Cardiac fibroblast (primary cell): ENCODE data around the gene VPS29.

Source experiments
- DNase-seq, 2 donors: peaks; one replicate each; pipeline versions ENCODE4 v3.0.0 to v3.0.0-alpha.2; 2010; ENCODE audit warnings: low read depth in 2 of 2
- H3K4me3 ChIP-seq, 2 donors: replicated peaks in 1 of 2; 1 replicate in 1 of 2; 2 replicates in 1 of 2; pipeline ENCODE4 v1.5.1; 2011; ENCODE audit warnings: low read depth in 2 of 2, low read length in 2 of 2, mild to moderate bottlenecking in 2 of 2, moderate library complexity in 1 of 2
- TF ChIP-seq, protein P1 (sequence below): IDR thresholded peaks from one replicate; pipeline ENCODE4 v1.5.1; 2011; ENCODE audit warnings: low read depth, mild to moderate bottlenecking, low read length, inconsistent platforms

VPS29 gene

DNA sequence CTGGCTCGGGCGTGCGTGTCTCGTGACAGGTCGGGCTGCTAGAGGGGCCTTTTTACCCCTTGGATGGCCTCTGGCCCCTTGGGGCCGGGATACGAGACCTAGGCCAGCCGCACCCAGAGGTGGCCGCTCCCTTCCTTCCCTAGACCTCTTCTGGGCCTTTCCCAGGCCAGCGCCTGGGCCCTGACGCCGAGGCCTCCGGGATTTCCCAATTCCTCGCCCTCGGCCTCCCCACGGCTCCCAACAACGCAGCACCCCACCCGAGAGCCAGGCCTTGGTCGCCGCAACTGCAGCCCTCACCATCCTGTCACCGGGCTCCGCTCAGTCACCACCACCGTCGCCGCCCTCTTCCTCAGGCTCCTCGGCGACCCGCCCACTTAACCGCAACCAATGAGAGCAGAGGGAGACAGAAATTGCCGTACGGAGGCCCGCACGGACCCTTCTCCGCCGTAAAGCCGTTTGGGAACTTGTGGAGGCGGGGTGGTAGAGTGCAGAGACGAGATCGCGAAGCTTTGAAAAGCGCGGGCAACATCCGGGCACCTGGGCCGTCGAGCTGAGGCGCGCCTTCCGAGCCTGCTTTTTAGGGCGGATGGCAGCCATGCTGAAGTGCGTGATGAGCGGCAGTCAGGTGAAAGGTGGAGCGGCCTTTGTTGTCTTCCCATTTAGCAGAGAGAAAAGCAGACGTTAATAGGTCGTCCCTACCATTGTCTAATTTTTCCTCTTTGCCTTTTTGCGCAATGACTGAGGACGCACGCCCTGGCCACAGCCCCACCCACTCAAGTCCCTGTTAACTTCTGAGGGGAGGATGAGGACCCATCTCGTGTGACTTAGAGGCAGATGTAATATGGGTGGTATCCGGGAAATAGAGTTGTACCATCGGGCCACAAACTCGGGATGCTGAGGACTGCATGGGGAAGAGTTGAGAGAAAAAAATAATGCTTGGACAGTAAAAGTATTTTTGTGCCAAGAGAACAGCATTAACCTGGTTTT is at the start of gene VPS29, which contains the start of gene RAD9B:
VPS29 (minus strand) TSS at position 360 of the 987 bp plus-strand sequence; CDS start at position 300, 60 bp downstream.
RAD9B (plus strand) TSS at position 580 of the 987 bp plus-strand sequence; CDS start at position 587, 7 bp downstream.
- peak; percentile 98 to 99 for DNase-seq
- H3K4me3 ChIP-seq, result peak within 1 kb of the TSS; percentile 96 to 100
- TF ChIP-seq, protein P1, sequence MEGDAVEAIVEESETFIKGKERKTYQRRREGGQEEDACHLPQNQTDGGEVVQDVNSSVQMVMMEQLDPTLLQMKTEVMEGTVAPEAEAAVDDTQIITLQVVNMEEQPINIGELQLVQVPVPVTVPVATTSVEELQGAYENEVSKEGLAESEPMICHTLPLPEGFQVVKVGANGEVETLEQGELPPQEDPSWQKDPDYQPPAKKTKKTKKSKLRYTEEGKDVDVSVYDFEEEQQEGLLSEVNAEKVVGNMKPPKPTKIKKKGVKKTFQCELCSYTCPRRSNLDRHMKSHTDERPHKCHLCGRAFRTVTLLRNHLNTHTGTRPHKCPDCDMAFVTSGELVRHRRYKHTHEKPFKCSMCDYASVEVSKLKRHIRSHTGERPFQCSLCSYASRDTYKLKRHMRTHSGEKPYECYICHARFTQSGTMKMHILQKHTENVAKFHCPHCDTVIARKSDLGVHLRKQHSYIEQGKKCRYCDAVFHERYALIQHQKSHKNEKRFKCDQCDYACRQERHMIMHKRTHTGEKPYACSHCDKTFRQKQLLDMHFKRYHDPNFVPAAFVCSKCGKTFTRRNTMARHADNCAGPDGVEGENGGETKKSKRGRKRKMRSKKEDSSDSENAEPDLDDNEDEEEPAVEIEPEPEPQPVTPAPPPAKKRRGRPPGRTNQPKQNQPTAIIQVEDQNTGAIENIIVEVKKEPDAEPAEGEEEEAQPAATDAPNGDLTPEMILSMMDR, result no peak

DNA sequence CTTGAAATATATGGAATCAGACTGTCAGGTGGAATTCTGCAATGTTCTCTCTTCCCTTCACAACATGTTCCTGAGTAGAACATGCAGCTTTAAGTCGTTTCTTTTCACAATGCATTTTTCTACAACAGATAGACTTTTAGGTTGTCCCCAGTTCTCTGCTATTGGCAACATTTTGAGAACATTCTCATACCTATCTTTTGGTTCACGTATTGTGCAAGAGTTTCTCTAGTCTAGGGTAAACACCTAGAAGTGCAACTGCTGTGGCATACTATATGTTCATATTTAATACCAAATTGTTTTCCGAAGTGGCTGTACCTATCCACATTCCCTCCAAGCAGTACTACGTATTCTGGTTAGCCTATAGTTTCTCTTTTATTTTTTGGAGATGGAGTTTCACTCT is 49.1 kb upstream of the VPS29 start:
- TF ChIP-seq, protein P1, result no peak
- H3K4me3 ChIP-seq, result no peak overlapping the region
- no peak for DNase-seq

DNA sequence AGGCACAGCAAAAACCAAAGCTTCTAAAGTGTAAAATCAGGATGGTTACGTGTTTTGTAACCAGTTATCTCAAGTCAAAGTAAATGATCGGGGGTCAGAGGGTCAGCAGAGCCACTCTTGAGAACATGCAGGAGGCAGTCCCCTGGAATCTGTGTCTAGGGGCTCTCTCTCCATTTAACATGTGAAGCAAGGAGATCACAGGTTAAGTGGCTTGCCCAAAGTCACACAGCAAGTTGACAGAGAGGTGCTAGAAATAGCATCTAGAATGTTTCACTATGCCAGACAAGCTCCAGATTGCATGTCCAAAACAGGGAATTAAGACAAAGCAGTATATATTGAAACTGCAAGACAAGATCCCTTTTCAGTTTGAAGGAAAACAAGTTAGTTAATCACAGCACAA is 47.8 kb upstream of the VPS29 start:
- TF ChIP-seq, protein P1, result no peak
- H3K4me3 ChIP-seq, result no peak overlapping the region
- DNase-seq, result no peak

DNA sequence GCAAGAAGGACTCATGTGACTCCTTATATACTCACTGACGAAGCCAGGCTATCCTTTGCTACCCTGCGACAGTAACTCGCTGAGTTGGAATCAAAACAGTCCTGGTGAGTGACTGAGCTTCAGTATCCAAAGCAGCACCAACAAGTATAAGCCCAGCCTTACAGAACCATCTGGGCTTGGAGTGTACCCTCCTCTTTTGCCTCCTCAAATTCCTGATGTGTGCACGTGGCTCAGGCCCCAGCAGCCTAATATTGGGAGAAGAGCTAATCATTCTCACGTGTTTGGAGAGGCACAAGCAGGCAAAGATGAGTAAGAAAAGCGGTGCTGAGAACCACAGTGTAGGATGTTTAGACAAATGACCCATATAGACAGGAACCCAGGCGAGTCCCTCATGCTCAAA is 46.8 kb upstream of the VPS29 start:
- TF ChIP-seq, protein P1, result no peak
- peak in 1 of 2 donors; percentile 53 for DNase-seq
- no peak overlapping the region for H3K4me3 ChIP-seq

DNA sequence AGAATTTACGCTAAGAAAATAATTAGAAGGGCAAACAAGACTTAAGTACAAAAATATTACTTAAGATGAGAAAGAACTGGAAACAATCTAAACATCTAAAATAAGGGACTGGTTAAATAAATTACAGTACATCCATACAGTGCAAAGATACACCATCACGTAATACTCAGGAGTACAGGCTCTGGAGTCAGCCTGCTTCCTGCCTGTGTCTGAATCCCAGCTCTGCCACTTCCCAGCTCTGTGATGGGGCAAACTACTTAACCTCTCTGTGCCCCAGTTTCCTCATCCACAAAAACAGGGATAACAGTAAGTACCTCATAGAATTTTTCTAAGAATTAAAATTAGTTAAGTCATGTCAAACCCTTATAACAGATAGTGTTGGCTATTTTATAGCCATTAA is 45.2 kb upstream of the VPS29 start:
- TF ChIP-seq, protein P1, result no peak
- no peak overlapping the region for H3K4me3 ChIP-seq
- DNase-seq, result no peak

DNA sequence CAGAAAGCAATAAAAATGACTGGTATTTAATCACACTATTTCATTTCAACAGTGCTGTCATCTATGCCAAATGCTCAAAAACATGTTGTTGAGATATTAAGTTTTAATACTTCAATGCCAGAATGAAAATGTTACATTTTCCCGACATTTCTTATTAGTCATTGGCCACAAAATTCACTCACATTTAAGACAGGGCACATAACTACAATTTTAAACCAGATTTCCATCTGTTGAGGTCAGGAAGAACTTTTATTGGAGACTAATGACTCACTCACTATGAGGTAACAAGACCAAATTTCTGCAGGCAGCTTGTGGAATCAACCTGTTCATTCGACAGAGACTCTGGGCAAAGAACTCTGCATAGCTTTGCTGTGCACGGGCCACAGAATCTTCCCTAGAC is 44.4 kb upstream of the VPS29 start:
- TF ChIP-seq, protein P1, result no peak
- peak; percentile 72 to 94 for DNase-seq
- no peak overlapping the region for H3K4me3 ChIP-seq
